ENCODE data around the gene TLR10.
"Not testable (repeated sequence)": the region's sequence is repeated elsewhere in the genome, so short reads cannot be mapped to it uniquely, and the experiment has no call there.

TLR10 gene

GRCh38 chr4:38769441-38769840, 13.3 kb downstream of the TLR10 start:
- H3K27ac ChIP-seq = no peak overlapping the region
- no peak for TF ChIP-seq CTCF (IDR thresholded peaks at IDR 0.05; ENCODE audit: low read depth, low read length)
- H3K36me3 ChIP-seq = no peaks in the 10 kb centered on the region

GRCh38 chr4:38768968-38769394, 13.8 kb downstream of the TLR10 start:
- no peaks in the 10 kb centered on the region for H3K27me3 ChIP-seq (ENCODE audit: insufficient read depth, low read depth, severe bottlenecking)
- no peaks in the 10 kb centered on the region for H3K9me3 ChIP-seq (ENCODE audit: severe bottlenecking)
- H3K27ac ChIP-seq = no peak overlapping the region
- no peak for TF ChIP-seq CTCF (IDR thresholded peaks at IDR 0.05; ENCODE audit: low read depth, low read length)
- no peaks in the 10 kb centered on the region for H3K36me3 ChIP-seq
- DNase-seq = no peak
- no peak overlapping the region for H3K4me3 ChIP-seq (ENCODE audit: low read depth, low read length)

More at GRCh38 chr4:38769441-38769840, 13.3 kb downstream of the TLR10 start:
- no peak for DNase-seq
- Histone ChIP-seq H3K9me3 (ENCODE audit: severe bottlenecking) (no peaks in the 10 kb centered on the region), H3K4me3 (ENCODE audit: low read depth, low read length) (no peak overlapping the region), H3K27me3 (ENCODE audit: insufficient read depth, low read depth, severe bottlenecking) (no peaks in the 10 kb centered on the region)

GRCh38 chr4:38766940-38767339, 15.8 kb downstream of the TLR10 start:
- H3K36me3 ChIP-seq, DNase-seq: not testable (repeated sequence)

GRCh38 chr4:38765382-38765781, 17.4 kb downstream of the TLR10 start:
- Histone ChIP-seq H3K36me3 (no peaks in the 10 kb centered on the region), H3K27ac (no peak overlapping the region), H3K4me3 (ENCODE audit: low read depth, low read length) (no peak overlapping the region), H3K9me3 (ENCODE audit: severe bottlenecking) (no peaks in the 10 kb centered on the region), H3K27me3 (ENCODE audit: insufficient read depth, low read depth, severe bottlenecking) (no peaks in the 10 kb centered on the region)
- DNase-seq = no peak
- no peak for TF ChIP-seq CTCF (IDR thresholded peaks at IDR 0.05; ENCODE audit: low read depth, low read length)

More at GRCh38 chr4:38766940-38767339, 15.8 kb downstream of the TLR10 start:
- not testable (repeated sequence) for H3K4me3 ChIP-seq (ENCODE audit: low read depth, low read length); H3K27me3 ChIP-seq (ENCODE audit: insufficient read depth, low read depth, severe bottlenecking); H3K9me3 ChIP-seq (ENCODE audit: severe bottlenecking); H3K27ac ChIP-seq

GRCh38 chr4:38764277-38764676, 18.5 kb downstream of the TLR10 start:
- Histone ChIP-seq H3K4me3 (ENCODE audit: low read depth, low read length) (no peak overlapping the region), H3K27me3 (ENCODE audit: insufficient read depth, low read depth, severe bottlenecking) (no peaks in the 10 kb centered on the region), H3K36me3 (no peaks in the 10 kb centered on the region), H3K9me3 (ENCODE audit: severe bottlenecking) (no peaks in the 10 kb centered on the region), H3K27ac (no peak overlapping the region)
- no peak for TF ChIP-seq CTCF (IDR thresholded peaks at IDR 0.05; ENCODE audit: low read depth, low read length)
- DNase-seq = no peak

- Histone ChIP-seq H3K36me3 (no peaks in the 10 kb centered on the region), H3K27ac (no peak overlapping the region), H3K4me3 (ENCODE audit: low read depth, low read length) (no peak overlapping the region), H3K27me3 (ENCODE audit: insufficient read depth, low read depth, severe bottlenecking) (no peaks in the 10 kb centered on the region), H3K9me3 (ENCODE audit: severe bottlenecking) (no peaks in the 10 kb centered on the region)
- TF ChIP-seq CTCF (IDR thresholded peaks at IDR 0.05; ENCODE audit: low read depth, low read length) = no peak
- no peak for DNase-seq
These were observed 20.2 kb downstream of the TLR10 start for GRCh38 chr4:38762560-38762959.

All from WERI-Rb-1 (cell line).